Neuron (in vitro differentiated cells): Measurements from ENCODE around the gene SAMD4A.
"Not testable (repeated sequence)": the region's sequence is repeated elsewhere in the genome, so short reads cannot be mapped to it uniquely, and the experiment has no call there.

Experiments
- H2AFZ ChIP-seq: one replicate; pipeline ENCODE4 v1.6.1; 2013; ENCODE audit warnings: low read depth, mild to moderate bottlenecking, inconsistent platforms, low read length, moderate library complexity
- H3K27me3 ChIP-seq: one replicate; pipeline ENCODE4 v1.6.1; 2013; ENCODE audit warnings: low read length; ENCODE audit not compliant: insufficient read depth
- H3K36me3 ChIP-seq: one replicate; pipeline ENCODE4 v1.6.1; 2013; ENCODE audit warnings: low read length; ENCODE audit not compliant: insufficient read depth
- H3K4me1 ChIP-seq: one replicate; pipeline ENCODE4 v1.6.1; 2013; ENCODE audit warnings: low read length; ENCODE audit not compliant: insufficient read depth
- H3K4me3 ChIP-seq: 2 replicates; pipeline ENCODE4 v1.5.1; 2013; ENCODE audit warnings: mild to moderate bottlenecking, low read length, moderate library complexity
- H3K9me3 ChIP-seq: one replicate; pipeline ENCODE4 v1.6.1; 2013; ENCODE audit warnings: low read length

The SAMD4A gene

DNA sequence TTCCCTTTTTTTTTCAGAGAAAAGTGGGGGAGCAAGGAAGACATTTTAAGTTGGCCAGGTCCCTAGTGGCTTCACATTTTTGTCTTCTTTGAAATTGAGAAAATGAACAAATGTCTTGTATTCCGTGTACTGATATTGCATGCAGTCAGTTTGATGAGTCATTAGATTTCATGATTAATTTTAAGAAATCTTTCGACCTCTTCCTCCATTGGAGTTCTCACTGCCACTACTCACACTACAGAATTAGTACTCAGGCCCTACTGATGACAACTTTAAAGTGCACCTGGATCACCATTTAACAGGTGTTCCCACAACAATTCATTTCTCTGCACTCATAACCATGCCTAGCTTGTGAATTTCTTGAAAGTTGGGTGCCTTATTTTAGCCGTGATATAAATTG, 50.5 kb downstream of the SAMD4A start:
- no peaks in the 10 kb centered on the region for H3K27me3 ChIP-seq
- no peaks in the 10 kb centered on the region for H3K36me3 ChIP-seq
- H2AFZ ChIP-seq = no peak overlapping the region
- no peak overlapping the region for H3K4me3 ChIP-seq
- H3K9me3 ChIP-seq = peaks cover 4% of the 10 kb centered on the region
- H3K4me1 ChIP-seq = no peaks in the 10 kb centered on the region

DNA sequence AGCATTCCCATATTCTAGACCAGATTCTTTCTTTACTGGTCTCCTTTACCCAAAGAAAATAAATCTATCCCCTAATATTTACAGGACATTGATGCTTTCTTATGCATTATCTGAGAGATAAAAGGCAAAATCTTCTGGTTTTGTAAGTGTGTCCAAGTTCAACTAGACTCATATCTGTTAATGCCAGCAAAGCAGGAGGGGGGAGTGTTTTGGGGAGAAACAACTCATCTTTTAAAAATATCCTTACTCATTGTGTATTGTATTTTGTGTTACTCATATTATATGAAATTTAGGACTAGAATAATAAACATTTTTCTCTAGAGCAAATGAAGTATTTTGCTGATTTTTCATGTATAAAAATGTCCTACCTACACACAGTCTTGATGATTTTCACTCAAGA, 54.8 kb downstream of the SAMD4A start:
- H2AFZ ChIP-seq = no peak overlapping the region
- H3K9me3 ChIP-seq = peaks cover 4% of the 10 kb centered on the region
- no peak overlapping the region for H3K4me3 ChIP-seq
- no peaks in the 10 kb centered on the region for H3K36me3 ChIP-seq
- H3K27me3 ChIP-seq = no peaks in the 10 kb centered on the region
- H3K4me1 ChIP-seq = peaks cover 24% of the 10 kb centered on the region

- H3K4me1 ChIP-seq = peaks cover 31% of the 10 kb centered on the region
- H2AFZ ChIP-seq = no peak overlapping the region
- H3K4me3 ChIP-seq = no peak overlapping the region
- H3K27me3 ChIP-seq = no peaks in the 10 kb centered on the region
- H3K9me3 ChIP-seq = peaks cover 4% of the 10 kb centered on the region
- H3K36me3 ChIP-seq = no peaks in the 10 kb centered on the region
Observed at GRCh38 chr14:54622192-54622958, 55.4 kb downstream of the SAMD4A start.

- Histone ChIP-seq H3K27me3 (no peaks in the 10 kb centered on the region), H3K9me3 (peaks cover 4% of the 10 kb centered on the region), H3K36me3 (no peaks in the 10 kb centered on the region), H3K4me3 (no peak overlapping the region), H2AFZ (no peak overlapping the region), H3K4me1 (peaks cover 40% of the 10 kb centered on the region)
Observed at GRCh38 chr14:54623279-54624004, 56.5 kb downstream of the SAMD4A start.

DNA sequence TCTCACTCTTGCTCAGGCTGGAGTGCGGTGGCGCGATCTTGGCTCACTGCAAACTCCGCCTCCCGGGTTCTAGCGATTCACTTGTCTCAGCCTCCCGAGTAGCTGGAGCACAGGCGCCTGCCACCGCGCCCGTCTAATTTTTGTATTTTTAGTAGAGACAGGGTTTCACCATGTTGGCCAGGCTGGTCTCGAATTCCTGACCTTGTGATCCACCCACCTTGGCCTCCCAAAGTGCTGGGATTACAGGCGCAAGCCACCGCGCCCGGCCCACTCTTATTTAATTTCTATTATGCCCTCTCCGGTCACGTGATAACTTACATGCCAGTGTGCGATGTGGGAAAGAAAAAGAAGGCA, 57.1 kb downstream of the SAMD4A start:
- H3K4me1 ChIP-seq = peaks cover 40% of the 10 kb centered on the region
- H3K4me3 ChIP-seq, H3K36me3 ChIP-seq, H2AFZ ChIP-seq, H3K27me3 ChIP-seq, H3K9me3 ChIP-seq: not testable (repeated sequence)

DNA sequence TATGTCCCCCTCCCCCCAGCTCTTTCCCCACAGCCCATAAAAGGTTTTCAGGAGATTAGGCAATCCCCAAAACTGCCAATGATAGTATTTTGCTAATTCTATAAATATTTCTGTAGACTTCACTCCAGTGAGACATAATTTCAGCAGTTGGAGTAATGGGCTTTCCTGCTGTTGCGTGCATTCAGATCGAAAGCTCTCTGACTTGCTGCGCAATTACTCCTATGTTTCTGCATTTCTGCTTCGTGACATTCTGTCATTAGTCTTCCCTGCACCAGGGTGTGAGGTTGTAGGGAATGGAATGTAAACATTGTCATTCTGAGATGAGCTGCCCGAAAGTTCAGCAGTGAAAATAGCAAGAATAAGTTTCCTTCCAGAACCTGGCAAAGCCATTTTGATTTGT, 58.2 kb downstream of the SAMD4A start:
- no peak overlapping the region for H2AFZ ChIP-seq
- no peak overlapping the region for H3K4me3 ChIP-seq
- peaks cover 4% of the 10 kb centered on the region for H3K9me3 ChIP-seq
- H3K36me3 ChIP-seq = no peaks in the 10 kb centered on the region
- H3K4me1 ChIP-seq = peaks cover 40% of the 10 kb centered on the region
- no peaks in the 10 kb centered on the region for H3K27me3 ChIP-seq

- H3K27me3 ChIP-seq = no peaks in the 10 kb centered on the region
- H3K4me1 ChIP-seq = peaks cover 40% of the 10 kb centered on the region
- peak overlapping the region; percentile 44 for H2AFZ ChIP-seq
- peak overlapping the region; percentile 42 for H3K4me3 ChIP-seq
- no peaks in the 10 kb centered on the region for H3K36me3 ChIP-seq
- no peaks in the 10 kb centered on the region for H3K9me3 ChIP-seq
Observed at GRCh38 chr14:54627219-54627539, 60.3 kb downstream of the SAMD4A start.

DNA sequence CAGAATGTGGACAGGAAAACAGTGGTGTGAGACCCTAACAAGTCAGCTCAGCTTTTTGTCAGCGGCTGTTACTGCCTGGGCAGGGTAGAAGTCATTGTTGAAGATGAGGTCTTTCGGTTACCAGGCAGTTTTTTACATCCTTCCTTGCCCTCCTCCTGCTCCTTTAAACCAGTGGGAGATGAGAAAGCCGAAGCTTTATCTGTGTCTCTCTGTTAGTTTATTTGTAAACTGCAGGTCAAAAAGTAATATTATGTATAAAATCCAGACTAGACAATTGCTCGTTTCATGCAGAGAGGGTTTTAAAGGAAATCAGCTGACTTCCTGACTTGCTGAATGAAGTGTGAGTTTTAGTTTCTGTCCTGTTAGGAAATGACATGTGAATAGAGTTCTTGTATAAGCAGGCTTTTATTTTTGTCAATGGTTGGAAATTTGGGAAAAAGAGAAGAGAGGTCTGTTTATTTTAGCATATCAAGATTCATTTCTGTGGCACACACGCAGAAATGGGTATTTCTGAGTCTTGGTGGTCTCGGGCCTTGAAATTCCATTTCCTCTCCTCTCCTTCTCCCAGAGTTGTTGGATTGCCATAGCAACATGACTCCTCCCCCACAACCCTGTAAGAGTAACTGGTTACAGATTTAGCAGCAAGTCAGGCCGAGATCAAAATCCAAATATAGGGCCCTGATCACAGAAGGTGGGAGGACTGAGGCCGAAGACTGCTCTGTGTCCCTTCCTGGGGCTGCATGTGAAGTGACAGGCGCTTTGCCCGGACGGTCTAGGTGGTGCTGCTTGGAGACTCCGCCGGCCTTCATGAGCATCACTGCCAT, 60.8 kb downstream of the SAMD4A start:
- H3K27me3 ChIP-seq = no peaks in the 10 kb centered on the region
- peaks cover 40% of the 10 kb centered on the region for H3K4me1 ChIP-seq
- peak overlapping the region; percentile 42 for H3K4me3 ChIP-seq
- H2AFZ ChIP-seq = peak overlapping the region; percentile 44
- H3K36me3 ChIP-seq = no peaks in the 10 kb centered on the region
- no peaks in the 10 kb centered on the region for H3K9me3 ChIP-seq

DNA sequence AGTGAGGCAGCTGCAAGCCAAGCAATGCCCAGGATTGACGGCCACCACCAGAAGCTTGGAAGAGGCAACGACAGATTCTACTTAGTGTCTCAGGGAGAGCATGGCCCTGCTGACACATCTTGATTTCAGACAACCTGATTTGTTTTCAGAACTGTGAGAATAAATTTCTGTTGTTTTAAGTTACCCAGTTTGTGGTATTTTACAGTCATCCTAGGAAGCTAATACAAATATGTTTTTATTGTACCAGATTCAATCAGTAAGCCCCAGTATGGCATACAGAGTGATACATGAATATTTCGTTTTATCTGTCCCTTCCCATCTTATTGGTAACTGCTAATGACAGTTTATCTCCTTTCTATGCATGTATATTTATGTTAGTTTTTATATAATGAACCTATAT, 62.3 kb downstream of the SAMD4A start:
- no peak overlapping the region for H2AFZ ChIP-seq
- H3K36me3 ChIP-seq = no peaks in the 10 kb centered on the region
- H3K4me3 ChIP-seq = no peak overlapping the region
- H3K9me3 ChIP-seq = no peaks in the 10 kb centered on the region
- H3K4me1 ChIP-seq = peaks cover 40% of the 10 kb centered on the region
- no peaks in the 10 kb centered on the region for H3K27me3 ChIP-seq

- Histone ChIP-seq H3K36me3 (no peaks in the 10 kb centered on the region), H3K27me3 (no peaks in the 10 kb centered on the region), H3K4me3 (no peak overlapping the region), H2AFZ (no peak overlapping the region), H3K9me3 (no peaks in the 10 kb centered on the region), H3K4me1 (peaks cover 34% of the 10 kb centered on the region)
Observed at GRCh38 chr14:54629635-54630360, 62.9 kb downstream of the SAMD4A start.

DNA sequence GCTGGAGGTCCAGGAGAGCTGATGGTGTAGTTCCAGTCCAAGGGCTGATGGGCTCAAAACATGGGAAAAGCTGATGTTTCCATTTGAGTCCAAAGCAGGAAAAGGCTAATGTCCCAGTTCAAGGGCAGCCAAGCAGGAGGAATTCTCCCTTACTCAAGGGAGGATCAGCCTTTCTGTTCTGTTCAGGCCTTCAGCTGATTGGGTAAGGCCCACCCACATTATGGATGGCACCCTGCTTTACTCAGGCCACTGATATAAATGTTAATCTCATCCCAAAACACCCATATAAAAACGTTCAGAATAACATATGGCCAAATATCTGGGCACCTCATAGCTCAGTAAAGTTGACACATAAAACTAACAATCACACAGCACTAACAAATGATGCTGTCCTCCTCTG, 64.1 kb downstream of the SAMD4A start:
- no peak overlapping the region for H2AFZ ChIP-seq
- no peaks in the 10 kb centered on the region for H3K9me3 ChIP-seq
- no peaks in the 10 kb centered on the region for H3K27me3 ChIP-seq
- H3K4me3 ChIP-seq = no peak overlapping the region
- peaks cover 21% of the 10 kb centered on the region for H3K4me1 ChIP-seq
- no peaks in the 10 kb centered on the region for H3K36me3 ChIP-seq

GRCh38 chr14:54632452-54632851, 65.5 kb downstream of the SAMD4A start:
- H2AFZ ChIP-seq = no peak overlapping the region
- no peaks in the 10 kb centered on the region for H3K36me3 ChIP-seq
- no peaks in the 10 kb centered on the region for H3K9me3 ChIP-seq
- peaks cover 9% of the 10 kb centered on the region for H3K4me1 ChIP-seq
- no peaks in the 10 kb centered on the region for H3K27me3 ChIP-seq
- H3K4me3 ChIP-seq = no peak overlapping the region

DNA sequence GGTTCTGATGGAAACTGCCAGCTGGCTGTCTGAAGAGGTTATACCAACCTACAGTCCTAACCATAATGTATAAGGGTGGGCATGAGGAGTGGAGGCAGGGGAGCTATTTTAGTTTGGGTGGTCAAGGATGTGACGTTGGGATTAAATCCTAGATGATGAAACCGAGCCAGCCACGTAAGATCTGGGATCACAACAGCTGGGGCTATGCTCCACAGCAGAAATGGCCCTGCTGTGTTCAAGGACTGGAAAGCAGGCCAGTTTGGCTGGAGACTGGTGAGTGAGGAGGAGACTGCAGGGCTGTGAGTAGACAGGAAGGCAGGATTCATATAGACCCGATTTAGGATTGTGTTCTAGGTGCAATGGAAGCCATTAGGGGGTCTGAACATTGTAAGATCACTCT, 66.1 kb downstream of the SAMD4A start:
- Histone ChIP-seq H2AFZ (no peak overlapping the region), H3K4me3 (no peak overlapping the region), H3K9me3 (no peaks in the 10 kb centered on the region), H3K36me3 (no peaks in the 10 kb centered on the region), H3K27me3 (no peaks in the 10 kb centered on the region), H3K4me1 (peaks cover 11% of the 10 kb centered on the region)
